Measurements from ENCODE around the gene HAVCR1. TPM values are rescaled to one million over a fixed set of nuclear protein-coding genes. Genes with fewer than 3 reads are reported as not detected.
"Not testable (repeated sequence)": the region's sequence is repeated elsewhere in the genome, so short reads cannot be mapped to it uniquely, and the experiment has no call there.

Gene HAVCR1
- total and polyA plus RNA-seq, 5 donors: not detected

DNA sequence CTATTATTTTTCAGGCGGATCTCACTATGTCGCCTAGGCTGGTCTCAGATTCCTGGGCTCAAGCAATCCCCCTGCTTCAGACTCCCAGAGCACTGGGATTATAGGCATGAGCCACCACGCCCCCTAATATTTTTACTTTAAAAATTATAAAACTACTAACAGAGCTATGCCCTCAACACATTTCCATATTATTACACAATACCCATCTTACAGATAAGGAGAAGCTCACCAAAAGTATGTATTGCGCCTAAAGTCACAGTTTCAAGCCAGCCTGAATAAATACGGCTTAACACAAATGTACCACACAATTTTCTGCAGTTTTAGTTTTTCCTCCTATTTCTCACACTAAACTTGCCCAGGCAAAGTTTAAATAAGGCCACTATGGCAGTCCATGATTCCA lies 9.9 kb upstream of the HAVCR1 start:
- WGBS: 87% methylated on average over 5 of the region's 5 CpGs
- Histone ChIP-seq H3K4me1 (ENCODE audit: control insufficient read depth, insufficient read depth, low read length) (no peaks in the 10 kb centered on the region), H3K4me3 (ENCODE audit: low read length) (no peak overlapping the region), H3K9me3 (ENCODE audit: control insufficient read depth, low read length) (no peaks in the 10 kb centered on the region), H3K27ac (ENCODE audit: low read length) (no peak overlapping the region), H3K27me3 (ENCODE audit: control insufficient read depth, insufficient read depth) (no peaks in the 10 kb centered on the region)
- intact Hi-C loops (cut with DNase I): no loop called here
- ATAC-seq (no peak), DNase-seq (no peak)

DNA sequence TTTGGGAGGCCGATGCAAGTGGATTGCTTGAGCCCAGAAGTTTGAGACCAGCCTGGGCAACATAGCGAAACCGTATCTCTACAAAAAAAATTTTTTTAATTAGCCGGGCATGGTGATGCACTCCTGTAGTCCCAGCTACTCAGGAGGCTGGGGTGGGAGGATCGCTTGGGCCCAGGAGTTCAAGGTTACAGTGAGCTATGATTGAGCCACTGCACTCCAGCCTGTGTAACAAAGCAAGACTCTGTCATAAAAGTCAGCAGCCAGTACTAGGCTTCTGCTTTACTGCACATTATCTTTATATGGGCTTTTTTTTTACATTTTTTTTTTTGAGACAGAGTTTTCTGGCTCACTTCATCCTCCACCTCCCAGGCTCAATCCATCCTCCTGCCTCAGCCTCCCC lies 9.4 kb upstream of the HAVCR1 start:
- no peaks in the 10 kb centered on the region for H3K9me3 ChIP-seq (ENCODE audit: control insufficient read depth, low read length)
- intact Hi-C loops (cut with DNase I): no loop called here
- no peak for DNase-seq
- H3K27me3 ChIP-seq (ENCODE audit: control insufficient read depth, insufficient read depth): no peaks in the 10 kb centered on the region
- H3K27ac ChIP-seq (ENCODE audit: low read length): no peak overlapping the region
- no peak overlapping the region for H3K4me3 ChIP-seq (ENCODE audit: low read length)
- ATAC-seq: no peak
- H3K4me1 ChIP-seq (ENCODE audit: control insufficient read depth, insufficient read depth, low read length): no peaks in the 10 kb centered on the region
- 95% methylated on average over 5 of the region's 5 CpGs for WGBS

DNA sequence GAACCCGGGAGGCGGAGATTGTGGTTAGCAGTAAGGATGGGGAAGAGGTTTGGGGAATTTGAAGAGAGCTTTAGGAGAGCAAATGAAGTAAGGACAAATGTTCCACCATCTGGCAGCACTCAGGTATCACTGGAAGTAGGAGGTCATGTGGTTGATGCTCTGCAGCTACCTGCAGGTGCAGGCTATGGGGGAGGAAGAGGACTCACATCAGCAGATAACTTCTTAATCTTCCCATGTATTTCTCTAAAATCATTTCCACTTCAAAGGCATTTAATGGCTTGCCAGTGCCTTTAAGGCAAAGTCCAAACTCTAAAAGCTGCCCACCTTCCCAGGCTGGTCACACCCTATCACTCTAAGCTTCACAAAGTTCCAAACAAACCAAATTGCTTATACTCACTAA lies 8.1 kb upstream of the HAVCR1 start:
- H3K27me3 ChIP-seq (ENCODE audit: control insufficient read depth, insufficient read depth): no peaks in the 10 kb centered on the region
- DNase-seq: no peak
- intact Hi-C loops (cut with DNase I): no loop called here
- ATAC-seq: no peak
- no peaks in the 10 kb centered on the region for H3K4me1 ChIP-seq (ENCODE audit: control insufficient read depth, insufficient read depth, low read length)
- H3K4me3 ChIP-seq (ENCODE audit: low read length): no peak overlapping the region
- WGBS: 50% methylated on average over 2 of the region's 2 CpGs
- H3K27ac ChIP-seq (ENCODE audit: low read length): no peak overlapping the region
- H3K9me3 ChIP-seq (ENCODE audit: control insufficient read depth, low read length): no peaks in the 10 kb centered on the region

DNA sequence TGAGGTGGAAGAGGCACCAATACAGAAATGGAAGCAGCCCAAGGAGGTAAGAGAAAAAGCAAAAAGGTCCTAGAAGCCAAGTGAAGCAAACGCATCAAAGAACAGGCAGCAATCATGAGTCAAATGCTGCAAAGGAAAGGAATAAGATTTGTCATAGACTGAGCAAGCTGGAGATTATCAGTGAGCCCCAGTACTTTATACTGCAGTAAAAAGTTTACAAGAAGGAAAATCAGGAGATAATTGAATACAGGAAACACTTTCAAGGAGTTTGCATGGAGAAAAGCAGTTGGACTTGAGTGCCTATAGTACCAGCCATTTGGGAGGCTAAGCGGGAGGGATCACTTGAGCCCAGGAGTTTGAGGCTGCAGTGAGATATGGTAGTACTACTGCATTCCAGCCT lies 7.2 kb upstream of the HAVCR1 start:
- H3K9me3 ChIP-seq (ENCODE audit: control insufficient read depth, low read length): no peaks in the 10 kb centered on the region
- intact Hi-C loops (cut with DNase I): no loop called here
- no peak for ATAC-seq
- no peak for DNase-seq
- no peak overlapping the region for H3K27ac ChIP-seq (ENCODE audit: low read length)
- WGBS: 82% methylated on average over 2 of the region's 2 CpGs
- H3K4me1 ChIP-seq (ENCODE audit: control insufficient read depth, insufficient read depth, low read length): no peaks in the 10 kb centered on the region
- no peaks in the 10 kb centered on the region for H3K27me3 ChIP-seq (ENCODE audit: control insufficient read depth, insufficient read depth)
- H3K4me3 ChIP-seq (ENCODE audit: low read length): no peak overlapping the region

DNA sequence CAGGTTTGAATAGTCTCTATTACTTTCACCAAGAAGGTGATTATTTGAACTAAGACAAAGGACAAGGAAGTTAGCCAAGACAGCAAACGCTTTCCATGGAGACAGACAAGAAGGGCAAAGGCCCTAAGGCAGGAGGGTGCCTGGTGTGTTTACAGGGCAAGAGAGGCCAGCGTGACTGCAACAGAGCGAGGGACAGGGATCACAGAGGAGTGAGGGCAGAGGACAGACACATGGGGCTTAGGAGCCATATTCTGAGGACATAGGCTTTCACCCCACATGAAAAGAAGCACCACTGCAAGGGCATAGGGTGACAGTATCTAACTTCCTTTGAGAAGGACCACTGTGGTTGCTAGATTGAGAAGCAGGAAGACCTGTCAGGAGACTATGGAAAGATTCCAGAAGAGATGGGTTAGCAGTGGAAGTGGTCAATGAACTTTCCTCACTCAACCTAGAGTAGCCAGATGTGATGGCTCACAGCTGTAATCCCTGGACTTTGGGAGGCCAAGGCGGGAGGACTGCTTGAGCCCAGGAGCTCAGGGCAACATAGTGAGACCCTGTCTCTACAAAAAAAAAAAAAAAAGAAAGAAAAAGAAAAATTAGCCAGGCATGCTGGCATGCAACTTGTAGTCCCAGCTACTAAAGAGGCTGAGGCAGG lies 5.0 kb upstream of the HAVCR1 start:
- no peaks in the 10 kb centered on the region for H3K9me3 ChIP-seq (ENCODE audit: control insufficient read depth, low read length)
- no peak for DNase-seq
- no peaks in the 10 kb centered on the region for H3K4me1 ChIP-seq (ENCODE audit: control insufficient read depth, insufficient read depth, low read length)
- no peak overlapping the region for H3K4me3 ChIP-seq (ENCODE audit: low read length)
- intact Hi-C loops (cut with DNase I): no loop called here
- 83% methylated on average over 4 of the region's 4 CpGs for WGBS
- H3K27ac ChIP-seq (ENCODE audit: low read length): no peak overlapping the region
- ATAC-seq: peak in 1 of 2 donors; percentile 32
- H3K27me3 ChIP-seq (ENCODE audit: control insufficient read depth, insufficient read depth): no peaks in the 10 kb centered on the region

DNA sequence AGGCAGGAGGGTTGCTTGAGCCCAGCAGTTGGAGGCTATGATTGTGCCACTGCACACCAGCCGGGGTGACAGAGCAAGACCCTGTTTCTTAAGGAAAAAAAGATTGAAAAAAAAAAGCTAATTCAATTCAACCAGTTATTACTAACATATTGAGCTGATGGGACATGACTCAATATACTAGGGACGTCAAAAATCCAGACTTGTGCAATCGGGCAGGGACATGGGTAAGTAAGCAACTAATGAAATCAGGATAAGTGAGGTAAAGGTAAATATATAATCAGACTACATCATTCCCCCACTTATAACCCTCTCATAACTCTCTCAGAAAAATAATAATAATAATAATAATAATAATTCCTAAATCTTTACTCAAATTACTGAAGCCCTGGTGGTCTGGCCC lies 975 bp upstream of the HAVCR1 start:
- DNase-seq (no peak), ATAC-seq (no peak)
- whole genome bisulfite sequencing: 89% methylated on average over 3 of the region's 3 CpGs

DNA sequence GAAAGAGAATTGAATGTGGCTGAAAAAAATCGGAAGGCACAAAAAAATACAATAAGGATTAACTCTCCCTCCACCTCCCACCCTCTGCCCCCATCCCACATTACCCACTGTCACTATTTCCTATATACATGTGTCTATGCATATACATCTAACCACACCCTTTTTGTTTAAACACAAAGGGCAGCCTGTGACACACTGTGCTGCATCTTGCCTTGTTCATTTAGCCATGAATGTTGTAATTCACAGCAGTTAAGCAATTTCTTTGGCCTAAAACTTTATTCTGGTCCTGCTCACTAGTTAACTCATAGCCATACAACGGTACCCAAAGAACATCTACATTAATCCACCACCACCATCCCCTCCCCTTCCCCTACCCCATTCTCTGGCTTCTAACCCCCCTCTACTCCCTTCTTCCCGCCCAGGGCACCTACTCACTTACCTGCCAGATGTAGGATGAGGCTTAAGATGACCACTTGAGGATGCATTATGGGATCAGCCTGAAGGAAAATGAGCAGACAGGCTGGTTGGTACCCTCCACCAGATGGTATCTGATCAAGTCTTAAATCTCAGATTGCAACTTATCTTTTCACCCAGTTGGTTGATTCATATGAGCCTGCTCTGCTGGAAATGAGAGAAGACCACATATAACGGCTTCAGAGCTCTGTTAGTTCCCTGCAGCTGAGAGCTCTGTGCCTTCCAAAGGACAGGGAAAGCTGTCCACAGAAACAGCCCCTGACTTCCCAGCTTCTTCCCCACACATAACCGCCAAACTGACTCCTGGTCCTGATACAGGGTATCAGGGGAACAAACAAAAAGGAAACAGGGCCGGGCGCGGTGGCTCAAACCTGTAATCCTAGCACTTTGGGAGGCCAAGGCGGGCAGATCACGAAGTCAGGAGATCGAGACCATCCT lies 1.2 kb downstream of the HAVCR1 start:
- Histone ChIP-seq H3K9me3 (ENCODE audit: control insufficient read depth, low read length) (no peaks in the 10 kb centered on the region), H3K27ac (ENCODE audit: low read length) (no peak overlapping the region), H3K4me3 (ENCODE audit: low read length) (no peak overlapping the region), H3K4me1 (ENCODE audit: control insufficient read depth, insufficient read depth, low read length) (no peaks in the 10 kb centered on the region), H3K27me3 (ENCODE audit: control insufficient read depth, insufficient read depth) (no peaks in the 10 kb centered on the region)
- no peak for DNase-seq
- intact Hi-C loops (cut with DNase I): no loop called here
- ATAC-seq: no peak
- 86% methylated on average over 11 of the region's 11 CpGs for WGBS

More for the DNA sequence above, 975 bp upstream of the HAVCR1 start:
- intact Hi-C loops (cut with DNase I): no loop called here
- no peaks in the 10 kb centered on the region for H3K9me3 ChIP-seq (ENCODE audit: control insufficient read depth, low read length)
- H3K4me1 ChIP-seq (ENCODE audit: control insufficient read depth, insufficient read depth, low read length): no peaks in the 10 kb centered on the region
- H3K27me3 ChIP-seq (ENCODE audit: control insufficient read depth, insufficient read depth): no peaks in the 10 kb centered on the region
- H3K27ac ChIP-seq (ENCODE audit: low read length): no peak overlapping the region
- H3K4me3 ChIP-seq (ENCODE audit: low read length): no peak overlapping the region

DNA sequence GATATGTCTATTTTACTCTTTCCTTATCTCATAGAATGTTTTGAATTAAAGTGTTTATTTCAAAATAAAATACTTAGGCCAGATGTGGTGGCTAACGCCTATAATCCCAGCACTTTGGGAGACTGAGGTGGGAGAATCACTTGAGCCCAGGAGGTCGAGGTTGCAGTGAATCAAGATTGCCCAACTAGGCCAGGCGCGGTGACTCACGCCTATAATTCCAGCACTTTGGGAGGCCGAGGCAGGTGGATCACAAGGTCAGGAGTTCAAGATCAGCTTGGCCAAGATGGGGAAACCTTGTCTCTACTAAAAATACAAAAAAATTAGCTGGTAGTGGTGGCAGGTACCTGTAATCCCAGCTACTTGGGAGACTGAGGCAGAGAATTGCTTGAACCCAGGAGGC lies 2.1 kb downstream of the HAVCR1 start:
- not testable (repeated sequence) for ATAC-seq; H3K27ac ChIP-seq (ENCODE audit: low read length)

DNA sequence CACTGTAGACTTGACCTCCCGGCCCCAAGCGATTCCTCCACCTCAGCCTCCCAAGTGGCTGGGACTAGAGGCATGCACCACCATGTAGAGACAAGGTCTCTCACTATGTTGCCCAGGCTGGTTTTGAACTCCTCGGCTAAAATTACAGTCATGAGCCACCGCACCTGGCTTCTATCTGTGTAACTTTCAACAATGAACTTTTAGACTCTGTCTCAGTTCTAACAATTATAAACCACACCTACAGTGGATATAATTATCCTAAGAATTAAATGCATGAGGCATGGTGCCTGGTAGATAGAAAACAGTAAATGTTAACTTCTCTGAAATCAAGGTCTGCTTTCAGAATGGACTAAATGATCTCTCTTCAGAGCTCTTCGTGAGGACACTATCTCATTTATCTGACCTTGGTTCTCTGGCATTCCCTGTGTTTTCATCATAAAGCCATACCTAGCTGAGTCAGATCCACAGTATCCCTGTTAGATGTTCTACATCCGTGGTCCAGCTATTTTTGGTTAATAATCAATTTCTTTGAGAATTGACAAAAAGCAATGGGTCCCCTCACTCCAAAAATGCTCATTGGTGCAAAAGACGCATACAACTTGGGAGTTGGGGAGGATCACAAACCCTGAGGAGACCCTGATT lies 7.2 kb downstream of the HAVCR1 start:
- DNase-seq: no peak
- Histone ChIP-seq H3K27me3 (ENCODE audit: control insufficient read depth, insufficient read depth) (no peaks in the 10 kb centered on the region), H3K4me1 (ENCODE audit: control insufficient read depth, insufficient read depth, low read length) (no peaks in the 10 kb centered on the region), H3K4me3 (ENCODE audit: low read length) (no peak overlapping the region), H3K9me3 (ENCODE audit: control insufficient read depth, low read length) (no peaks in the 10 kb centered on the region), H3K27ac (ENCODE audit: low read length) (no peak overlapping the region)
- intact Hi-C loops (cut with DNase I): no loop called here
- no peak for ATAC-seq
- WGBS: 74% methylated on average over 7 of the region's 7 CpGs

More for the DNA sequence above, 2.1 kb downstream of the HAVCR1 start:
- intact Hi-C loops (cut with DNase I); DNase-seq; H3K9me3 ChIP-seq (ENCODE audit: control insufficient read depth, low read length); H3K4me3 ChIP-seq (ENCODE audit: low read length); H3K27me3 ChIP-seq (ENCODE audit: control insufficient read depth, insufficient read depth); H3K4me1 ChIP-seq (ENCODE audit: control insufficient read depth, insufficient read depth, low read length): not testable (repeated sequence)
- WGBS: 90% methylated on average over 6 of the region's 6 CpGs

DNA sequence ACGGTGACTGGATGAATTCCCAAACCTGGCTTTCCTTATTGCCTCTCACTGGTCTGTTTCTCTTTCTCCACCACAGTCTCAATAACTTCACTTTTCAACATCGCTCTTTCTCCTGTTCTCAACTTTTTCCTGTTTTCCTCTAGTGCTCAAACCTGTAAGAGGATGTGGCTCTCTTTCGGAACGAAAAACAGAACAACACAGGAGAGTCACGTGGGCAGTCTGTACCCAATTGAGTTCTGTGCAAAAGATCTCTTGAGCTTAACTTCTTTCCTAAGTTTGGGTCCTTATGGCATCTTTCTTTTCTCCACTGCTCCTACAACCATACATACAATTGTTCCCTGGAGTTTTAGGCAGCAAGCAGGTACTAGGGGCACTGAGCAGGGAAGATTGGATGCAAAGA lies 8.9 kb downstream of the HAVCR1 start:
- no peak for ATAC-seq
- 74% methylated on average over 5 of the region's 5 CpGs for WGBS

DNA sequence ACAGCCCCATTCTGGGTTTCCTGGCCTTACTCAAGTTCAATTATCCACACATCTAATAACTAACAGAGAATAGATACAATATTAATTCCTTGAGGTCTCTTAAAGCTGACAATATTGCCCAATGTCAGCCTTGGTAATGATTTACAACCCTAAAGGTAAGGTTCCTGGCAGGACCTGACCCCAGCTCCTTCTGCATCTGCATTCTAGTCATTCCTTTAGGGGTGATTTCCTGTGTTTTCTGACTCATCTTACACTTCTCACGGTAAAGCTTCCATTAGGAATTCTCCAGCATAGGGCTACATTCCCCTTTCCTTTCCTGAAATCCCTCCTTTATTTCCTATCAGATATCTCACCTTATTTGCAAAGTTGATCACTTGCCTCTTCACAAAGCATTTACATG lies 9.3 kb downstream of the HAVCR1 start:
- Histone ChIP-seq H3K9me3 (ENCODE audit: control insufficient read depth, low read length) (no peaks in the 10 kb centered on the region), H3K27me3 (ENCODE audit: control insufficient read depth, insufficient read depth) (no peaks in the 10 kb centered on the region), H3K27ac (ENCODE audit: low read length) (no peak overlapping the region), H3K4me1 (ENCODE audit: control insufficient read depth, insufficient read depth, low read length) (no peaks in the 10 kb centered on the region), H3K4me3 (ENCODE audit: low read length) (no peak overlapping the region)
- ATAC-seq (no peak), DNase-seq (no peak)
- intact Hi-C loops (cut with DNase I): no loop called here
- WGBS: 26% methylated on average over 1 of the region's 1 CpG

More for the DNA sequence above, 8.9 kb downstream of the HAVCR1 start:
- Histone ChIP-seq H3K4me3 (ENCODE audit: low read length) (no peak overlapping the region), H3K9me3 (ENCODE audit: control insufficient read depth, low read length) (no peaks in the 10 kb centered on the region), H3K4me1 (ENCODE audit: control insufficient read depth, insufficient read depth, low read length) (no peaks in the 10 kb centered on the region), H3K27ac (ENCODE audit: low read length) (no peak overlapping the region), H3K27me3 (ENCODE audit: control insufficient read depth, insufficient read depth) (no peaks in the 10 kb centered on the region)
- no peak for DNase-seq
- intact Hi-C loops (cut with DNase I): no loop called here
